Astrocyte (in vitro differentiated cells and primary cell): ENCODE measurements around the gene CAMKK2. TPM values are rescaled to one million over a fixed set of nuclear protein-coding genes. Genes with fewer than 3 reads are reported as not detected.
"Not testable (repeated sequence)": the region's sequence is repeated elsewhere in the genome, so short reads cannot be mapped to it uniquely, and the experiment has no call there.

Source experiments
- DNase-seq: peaks from one replicate; pipeline ENCODE4 v3.0.0-alpha.2; 2010; ENCODE audit warnings: low read depth
- FAIRE-seq: peaks from 2 replicates; lab custom pipeline; 2011; peaks lifted over from hg19 to GRCh38; lab: Jason Lieb, UNC
- H2AFZ ChIP-seq: 2 replicates; pipeline ENCODE4 v1.6.0; 2012; ENCODE audit warnings: low read depth, low read length, inconsistent platforms
- H3K27ac ChIP-seq: 2 replicates; pipeline ENCODE4 v1.5.1; 2011; ENCODE audit warnings: low read depth, low read length, inconsistent platforms
- H3K27me3 ChIP-seq: 2 replicates; pipeline ENCODE4 v1.6.0; 2011; ENCODE audit warnings: low read length, inconsistent platforms; ENCODE audit not compliant: insufficient read depth
- H3K36me3 ChIP-seq: 2 replicates; pipeline ENCODE4 v1.5.1; 2011; ENCODE audit warnings: low read length, inconsistent platforms; ENCODE audit not compliant: insufficient read depth
- H3K4me1 ChIP-seq: 2 replicates; pipeline ENCODE4 v1.5.1; 2011; ENCODE audit warnings: low read length, inconsistent platforms; ENCODE audit not compliant: insufficient read depth
- H3K4me2 ChIP-seq: 2 replicates; pipeline ENCODE4 v1.6.0; 2012; ENCODE audit warnings: low read length, inconsistent platforms
- H3K4me3 ChIP-seq: 2 replicates; pipeline ENCODE4 v1.5.1; 2011; ENCODE audit warnings: low read depth, mild to moderate bottlenecking, low read length, inconsistent platforms; ENCODE audit not compliant: insufficient read depth
- H3K79me2 ChIP-seq: 2 replicates; pipeline ENCODE4 v1.6.0; 2012; ENCODE audit warnings: mild to moderate bottlenecking, low read length, inconsistent platforms; ENCODE audit not compliant: insufficient read depth
- H3K9ac ChIP-seq: 2 replicates; pipeline ENCODE4 v1.6.0; 2012; ENCODE audit warnings: mild to moderate bottlenecking, low read length, inconsistent platforms
- H3K9me3 ChIP-seq: 2 replicates; pipeline ENCODE4 v1.5.1; 2012; ENCODE audit warnings: low read depth, mild to moderate bottlenecking, low read length, inconsistent platforms; ENCODE audit not compliant: insufficient read depth
- H4K20me1 ChIP-seq: 2 replicates; pipeline ENCODE4 v1.6.0; 2012; ENCODE audit warnings: low read length, inconsistent platforms; ENCODE audit not compliant: insufficient read depth
- H3K27ac Mint-ChIP-seq: one replicate; pipeline ENCODE4 v1.8.0; 2021; ENCODE audit warnings: mild to moderate bottlenecking, mixed read lengths; ENCODE audit not compliant: unreplicated experiment
- H3K27me3 Mint-ChIP-seq: one replicate; pipeline ENCODE4 v1.8.0; 2021; ENCODE audit warnings: low read depth, mixed read lengths; ENCODE audit not compliant: unreplicated experiment
- H3K36me3 Mint-ChIP-seq: one replicate; pipeline ENCODE4 v1.8.0; 2021; ENCODE audit warnings: low read depth, mixed read lengths; ENCODE audit not compliant: unreplicated experiment
- H3K4me1 Mint-ChIP-seq: one replicate; pipeline ENCODE4 v1.8.0; 2021; ENCODE audit warnings: low read depth, mixed read lengths; ENCODE audit not compliant: unreplicated experiment
- H3K4me3 Mint-ChIP-seq: one replicate; pipeline ENCODE4 v1.8.0; 2021; ENCODE audit warnings: mild to moderate bottlenecking, moderate library complexity, mixed read lengths; ENCODE audit not compliant: unreplicated experiment
- H3K9me3 Mint-ChIP-seq: one replicate; pipeline ENCODE4 v1.8.0; 2021; ENCODE audit warnings: mild to moderate bottlenecking, mixed read lengths; ENCODE audit not compliant: unreplicated experiment
- EZH2 ChIP-seq: IDR thresholded peaks from 2 replicates; pipeline ENCODE4 v1.6.1; 2012; ENCODE audit warnings: mild to moderate bottlenecking, low read length, inconsistent platforms; ENCODE audit not compliant: insufficient read depth
- total RNA-seq: library from RNA; stranded (reverse); gene quantifications from 2 replicates; pipeline ENCODE4 v1.2.1, GENCODE V29; 2021
- TF ChIP-seq, protein P1 (sequence below): IDR thresholded peaks from 2 replicates; pipeline ENCODE4 v1.5.1; 2011; ENCODE audit warnings: low read depth, mild to moderate bottlenecking, inconsistent platforms, low read length, moderate library complexity; ENCODE audit not compliant: insufficient read depth

Gene CAMKK2
- total RNA-seq, 1 donor from 2014 or later = 22.0 TPM

DNA sequence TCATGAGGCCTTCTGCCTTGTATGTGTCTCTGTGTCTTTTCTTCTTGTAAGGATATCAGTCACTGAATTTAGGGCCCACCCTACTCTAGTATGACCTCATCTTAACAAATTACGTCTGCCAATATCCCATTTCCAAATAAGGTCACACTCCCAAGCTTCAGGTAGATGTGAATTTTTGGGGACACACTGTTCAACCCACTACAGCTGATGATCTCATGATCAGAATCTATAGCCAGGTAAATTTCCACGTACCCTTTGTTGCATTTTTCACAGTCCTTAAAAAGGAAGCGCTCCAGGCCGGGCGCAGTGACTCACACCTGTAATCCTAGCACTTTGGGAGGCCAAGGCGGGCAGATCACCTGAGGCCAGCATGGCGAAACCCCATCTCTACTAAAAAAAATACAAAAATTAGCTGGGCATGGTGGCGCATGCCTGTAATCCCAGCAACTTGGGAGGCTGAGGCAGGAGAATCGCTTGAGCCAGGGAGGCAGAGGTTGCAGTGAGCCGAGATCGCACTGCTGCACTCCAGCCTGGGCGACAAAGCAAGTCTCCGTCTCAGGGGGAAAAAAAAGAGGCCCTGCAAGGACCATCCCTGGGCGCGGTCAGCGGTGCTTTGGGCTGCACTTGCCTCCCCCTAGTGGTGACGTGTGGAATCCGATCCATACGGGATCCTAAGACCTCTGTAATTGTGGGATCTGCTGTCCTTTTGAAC, 66.5 kb downstream of the CAMKK2 start:
- H3K4me2 ChIP-seq, H3K27me3 ChIP-seq, H3K4me1 ChIP-seq, H3K27me3 Mint-ChIP-seq, H3K9ac ChIP-seq, H3K4me3 ChIP-seq, H3K4me3 Mint-ChIP-seq, H3K27ac ChIP-seq, H3K9me3 ChIP-seq, H4K20me1 ChIP-seq, H3K27ac Mint-ChIP-seq, H2AFZ ChIP-seq, H3K79me2 ChIP-seq, H3K36me3 ChIP-seq, H3K9me3 Mint-ChIP-seq, FAIRE-seq, H3K4me1 Mint-ChIP-seq: not testable (repeated sequence)
- peak; percentile 39 for DNase-seq
- peaks cover 12% of the 10 kb centered on the region for H3K36me3 Mint-ChIP-seq
- TF ChIP-seq, protein P1, sequence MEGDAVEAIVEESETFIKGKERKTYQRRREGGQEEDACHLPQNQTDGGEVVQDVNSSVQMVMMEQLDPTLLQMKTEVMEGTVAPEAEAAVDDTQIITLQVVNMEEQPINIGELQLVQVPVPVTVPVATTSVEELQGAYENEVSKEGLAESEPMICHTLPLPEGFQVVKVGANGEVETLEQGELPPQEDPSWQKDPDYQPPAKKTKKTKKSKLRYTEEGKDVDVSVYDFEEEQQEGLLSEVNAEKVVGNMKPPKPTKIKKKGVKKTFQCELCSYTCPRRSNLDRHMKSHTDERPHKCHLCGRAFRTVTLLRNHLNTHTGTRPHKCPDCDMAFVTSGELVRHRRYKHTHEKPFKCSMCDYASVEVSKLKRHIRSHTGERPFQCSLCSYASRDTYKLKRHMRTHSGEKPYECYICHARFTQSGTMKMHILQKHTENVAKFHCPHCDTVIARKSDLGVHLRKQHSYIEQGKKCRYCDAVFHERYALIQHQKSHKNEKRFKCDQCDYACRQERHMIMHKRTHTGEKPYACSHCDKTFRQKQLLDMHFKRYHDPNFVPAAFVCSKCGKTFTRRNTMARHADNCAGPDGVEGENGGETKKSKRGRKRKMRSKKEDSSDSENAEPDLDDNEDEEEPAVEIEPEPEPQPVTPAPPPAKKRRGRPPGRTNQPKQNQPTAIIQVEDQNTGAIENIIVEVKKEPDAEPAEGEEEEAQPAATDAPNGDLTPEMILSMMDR = peak; percentile 86

DNA sequence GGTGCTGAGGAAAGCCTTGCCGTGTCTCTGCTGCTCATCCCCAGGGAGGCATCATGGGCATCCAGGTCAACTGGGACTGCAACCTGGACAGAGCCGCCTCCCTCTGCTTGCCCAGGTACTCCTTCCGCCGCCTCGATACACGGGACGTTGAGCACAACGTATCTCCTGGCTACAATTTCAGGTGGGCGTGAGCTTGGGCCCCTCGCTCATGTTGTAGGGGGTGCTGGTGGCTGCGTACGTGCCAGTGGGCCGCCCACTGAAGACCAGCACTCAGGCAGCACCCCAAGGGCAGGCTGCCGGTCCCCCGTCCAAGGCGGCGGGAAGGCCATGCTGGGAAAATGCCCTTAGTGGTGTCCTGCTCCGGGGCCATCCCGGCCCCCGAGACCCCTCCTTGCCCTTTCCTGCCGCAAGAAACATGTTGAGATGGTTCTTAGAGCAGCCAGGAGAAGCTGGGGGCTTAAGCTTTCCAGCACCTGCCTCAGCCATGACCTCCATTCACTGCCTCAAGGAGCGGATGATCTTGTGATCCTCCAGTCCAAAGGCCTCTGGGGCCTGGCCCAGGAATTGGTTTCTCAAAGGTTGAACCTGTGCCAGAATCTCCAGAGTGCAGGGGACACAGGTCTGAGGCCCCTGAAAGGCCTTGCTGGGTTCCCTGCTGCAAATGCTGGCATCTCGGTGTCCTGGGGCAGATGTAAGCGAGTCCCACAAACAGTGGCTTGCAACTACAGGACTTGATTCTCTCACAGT, 67.4 kb downstream of the CAMKK2 start:
- Histone ChIP-seq H3K27me3 (no peaks in the 10 kb centered on the region), H3K9ac (no peak overlapping the region), H3K79me2 (no peaks in the 10 kb centered on the region), H3K36me3 (no peaks in the 10 kb centered on the region), H3K27ac (no peak overlapping the region), H3K4me3 (no peak overlapping the region), H3K9me3 (no peaks in the 10 kb centered on the region), H4K20me1 (no peaks in the 10 kb centered on the region), H2AFZ (no peak overlapping the region), H3K4me1 (no peaks in the 10 kb centered on the region), H3K4me2 (no peak overlapping the region)
- Mint-ChIP-seq H3K4me3 (no peak overlapping the region), H3K27ac (no peak overlapping the region), H3K4me1 (no peaks in the 10 kb centered on the region), H3K9me3 (no peaks in the 10 kb centered on the region), H3K36me3 (peaks cover 12% of the 10 kb centered on the region), H3K27me3 (no peaks in the 10 kb centered on the region)
- no peak for FAIRE-seq
- TF ChIP-seq, protein P1 = no peak
- DNase-seq = no peak

DNA sequence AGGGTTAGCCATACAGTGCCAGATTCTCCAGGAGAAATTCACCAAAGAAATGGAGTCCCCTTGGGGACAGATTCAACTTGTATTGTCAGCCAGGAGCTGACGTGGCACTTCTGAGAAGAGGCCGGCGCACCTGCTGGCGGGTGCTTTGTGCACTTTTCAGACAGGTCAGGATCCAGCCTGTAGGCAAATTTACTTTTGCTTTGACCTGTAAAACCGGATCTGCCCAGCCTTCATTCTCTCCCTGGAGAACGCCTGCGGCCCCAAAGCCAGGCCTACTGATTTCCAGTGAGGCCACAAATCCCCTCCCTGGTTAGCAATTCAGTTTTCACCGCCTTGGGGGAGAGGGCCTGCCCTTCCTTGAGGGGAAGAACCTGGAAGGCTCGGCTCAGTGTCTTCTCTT, 69.2 kb downstream of the CAMKK2 start:
- no peak overlapping the region for H3K27ac ChIP-seq
- Mint-ChIP-seq H3K4me3 (no peak overlapping the region), H3K27ac (no peak overlapping the region), H3K4me1 (no peaks in the 10 kb centered on the region), H3K36me3 (peaks cover 11% of the 10 kb centered on the region), H3K9me3 (no peaks in the 10 kb centered on the region), H3K27me3 (no peaks in the 10 kb centered on the region)
- H3K9ac ChIP-seq = no peak overlapping the region
- no peaks in the 10 kb centered on the region for H4K20me1 ChIP-seq
- DNase-seq = no peak
- no peak for TF ChIP-seq EZH2
- TF ChIP-seq, protein P1 = no peak
- H3K79me2 ChIP-seq = no peaks in the 10 kb centered on the region
- H2AFZ ChIP-seq = no peak overlapping the region
- H3K4me3 ChIP-seq = no peak overlapping the region
- FAIRE-seq = no peak
- H3K36me3 ChIP-seq = no peaks in the 10 kb centered on the region
- H3K9me3 ChIP-seq = no peaks in the 10 kb centered on the region
- H3K27me3 ChIP-seq = no peaks in the 10 kb centered on the region
- no peak overlapping the region for H3K4me2 ChIP-seq
- H3K4me1 ChIP-seq = no peaks in the 10 kb centered on the region

DNA sequence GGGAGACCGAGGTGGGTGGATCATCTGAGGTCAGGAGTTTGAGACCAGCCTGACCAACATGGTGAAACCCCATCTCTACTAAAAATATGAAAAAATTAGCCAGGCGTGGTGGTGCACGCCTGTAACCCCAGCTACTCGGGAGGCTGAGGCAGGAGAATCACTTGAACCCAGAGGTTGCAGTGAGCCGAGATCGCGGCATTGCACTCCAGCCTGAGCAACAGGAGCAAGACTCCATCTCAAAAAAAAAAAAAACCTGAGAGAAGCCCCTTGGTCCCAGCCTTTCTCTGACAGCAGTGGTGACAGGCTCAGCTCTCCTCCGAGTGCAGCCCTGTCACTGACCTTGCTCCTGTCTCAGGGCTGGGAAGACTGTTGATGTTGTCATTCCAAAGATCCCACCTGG, 69.6 kb downstream of the CAMKK2 start:
- not testable (repeated sequence) for H3K4me1 Mint-ChIP-seq, H3K9ac ChIP-seq, H4K20me1 ChIP-seq, H3K4me3 ChIP-seq, H3K4me3 Mint-ChIP-seq, H3K9me3 Mint-ChIP-seq, H2AFZ ChIP-seq, H3K27ac Mint-ChIP-seq, H3K79me2 ChIP-seq, H3K4me1 ChIP-seq, H3K4me2 ChIP-seq, H3K27me3 ChIP-seq, FAIRE-seq, DNase-seq, H3K36me3 ChIP-seq, H3K9me3 ChIP-seq, H3K27ac ChIP-seq, H3K27me3 Mint-ChIP-seq
- peaks cover 14% of the 10 kb centered on the region for H3K36me3 Mint-ChIP-seq
